ENCODE results near the gene GPC6. TPM values are rescaled to one million over a fixed set of nuclear protein-coding genes. Genes with fewer than 3 reads are reported as not detected.

GPC6 gene
- total RNA-seq, 1 donor from 2014 or later: 18.7 TPM

- DNase-seq (ENCODE audit: low read depth): no peak
- TF ChIP-seq CTCF (conservative IDR thresholded peaks at IDR 0.05; ENCODE audit: low read depth, low read length): no peak
Observed at GRCh38 chr13:93976528-93976927, 749.9 kb downstream of the GPC6 start.

GRCh38 chr13:93977986-93978385 is 751.4 kb downstream of the GPC6 start:
- TF ChIP-seq CTCF (conservative IDR thresholded peaks at IDR 0.05; ENCODE audit: low read depth, low read length): no peak
- no peak overlapping the region for H3K4me3 ChIP-seq (ENCODE audit: low read depth, low read length)
- no peak for DNase-seq (ENCODE audit: low read depth)

More at GRCh38 chr13:93976528-93976927, 749.9 kb downstream of the GPC6 start:
- H3K4me3 ChIP-seq (ENCODE audit: low read depth, low read length): no peak overlapping the region

GRCh38 chr13:93981426-93981977 is 754.9 kb downstream of the GPC6 start:
- no peak for TF ChIP-seq CTCF (conservative IDR thresholded peaks at IDR 0.05; ENCODE audit: low read depth, low read length)
- DNase-seq (ENCODE audit: low read depth): no peak

GRCh38 chr13:93982179-93982918 is 755.7 kb downstream of the GPC6 start:
- no peak for TF ChIP-seq CTCF (conservative IDR thresholded peaks at IDR 0.05; ENCODE audit: low read depth, low read length)
- no peak for DNase-seq (ENCODE audit: low read depth)
- no peak overlapping the region for H3K4me3 ChIP-seq (ENCODE audit: low read depth, low read length)

More at GRCh38 chr13:93981426-93981977, 754.9 kb downstream of the GPC6 start:
- no peak overlapping the region for H3K4me3 ChIP-seq (ENCODE audit: low read depth, low read length)

- no peak overlapping the region for H3K4me3 ChIP-seq (ENCODE audit: low read depth, low read length)
- TF ChIP-seq CTCF (conservative IDR thresholded peaks at IDR 0.05; ENCODE audit: low read depth, low read length): no peak
- no peak for DNase-seq (ENCODE audit: low read depth)
Observed at GRCh38 chr13:93984052-93984451, 757.4 kb downstream of the GPC6 start.

GRCh38 chr13:93984876-93985275 is 758.3 kb downstream of the GPC6 start:
- H3K4me3 ChIP-seq (ENCODE audit: low read depth, low read length): no peak overlapping the region
- no peak for DNase-seq (ENCODE audit: low read depth)
- TF ChIP-seq CTCF (conservative IDR thresholded peaks at IDR 0.05; ENCODE audit: low read depth, low read length): no peak

GRCh38 chr13:93987458-93987857 is 760.9 kb downstream of the GPC6 start:
- no peak for DNase-seq (ENCODE audit: low read depth)
- H3K4me3 ChIP-seq (ENCODE audit: low read depth, low read length): no peak overlapping the region
- no peak for TF ChIP-seq CTCF (conservative IDR thresholded peaks at IDR 0.05; ENCODE audit: low read depth, low read length)

Data from epithelial cell of proximal tubule (primary cell).